GM10266 (cell line): ENCODE results near the gene UNK.
"Not testable (repeated sequence)": the region's sequence is repeated elsewhere in the genome, so short reads cannot be mapped to it uniquely, and the experiment has no call there.

Source experiments
- DNase-seq: peaks from one replicate; pipeline ENCODE4 v3.0.0; 2012; ENCODE audit errors: extremely low spot score
- CTCF ChIP-seq: IDR thresholded peaks from 2 replicates; pipeline ENCODE4 v1.5.1; 2012; ENCODE audit warnings: mild to moderate bottlenecking, low read depth; ENCODE audit not compliant: control insufficient read depth, insufficient read depth; ENCODE audit errors: missing control alignments

The UNK gene

GRCh38 chr17:75810216-75810615 lies 25.6 kb downstream of the UNK start:
- no peak for TF ChIP-seq CTCF
- DNase-seq: no peak

DNA sequence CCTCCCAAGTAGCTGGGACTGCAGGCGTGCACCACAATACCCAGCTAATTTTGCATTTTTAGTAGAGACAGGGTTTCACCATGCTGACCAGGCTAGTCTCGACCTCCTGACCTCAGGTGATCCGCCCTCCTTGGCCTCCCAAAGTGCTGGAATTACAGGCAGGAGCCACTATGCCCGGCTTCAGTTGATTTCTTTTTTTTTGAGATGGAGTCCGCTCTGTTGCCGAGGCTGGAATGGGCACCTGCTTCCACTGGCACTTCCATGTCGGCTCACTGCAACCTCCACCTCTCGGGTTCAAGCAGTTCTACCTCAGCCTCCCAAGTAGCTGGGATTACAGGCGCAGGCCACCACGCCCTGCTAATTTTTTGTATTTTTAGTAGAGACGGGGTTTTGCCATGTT lies 26.1 kb downstream of the UNK start:
- not testable (repeated sequence) for DNase-seq

DNA sequence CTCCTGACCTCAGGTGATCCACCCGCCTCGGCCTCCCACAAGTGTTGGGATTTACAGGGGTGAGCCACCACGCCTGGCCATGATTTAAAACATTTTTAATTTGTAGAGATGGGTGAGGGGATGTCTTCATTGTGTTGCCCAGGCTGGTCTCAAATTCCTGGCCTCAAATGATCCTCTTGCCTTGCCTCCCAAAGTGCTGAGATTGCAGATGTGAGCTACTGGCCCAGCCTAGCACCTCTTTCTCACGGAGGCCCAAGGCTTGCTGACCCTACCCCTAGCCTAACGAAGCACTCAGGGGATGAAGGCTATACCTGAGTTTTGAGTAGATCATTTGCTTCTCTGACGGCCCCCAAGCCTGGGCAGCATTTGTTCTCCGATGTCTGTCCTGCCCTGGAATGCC lies 26.6 kb downstream of the UNK start:
- no peak for TF ChIP-seq CTCF
- no peak for DNase-seq

GRCh38 chr17:75812096-75813013 lies 27.7 kb downstream of the UNK start:
- DNase-seq: no peak
- TF ChIP-seq CTCF: no peak

- DNase-seq: no peak
- no peak for TF ChIP-seq CTCF
Measured at GRCh38 chr17:75813081-75814020, 28.7 kb downstream of the UNK start.

- TF ChIP-seq CTCF: no peak
- no peak for DNase-seq
Measured at GRCh38 chr17:75814021-75814395, 29.4 kb downstream of the UNK start.

GRCh38 chr17:75814900-75815373 lies 30.3 kb downstream of the UNK start:
- DNase-seq: no peak
- TF ChIP-seq CTCF: no peak
